ENCODE measurements around the gene PPP2R2C. TPM values are rescaled to one million over a fixed set of nuclear protein-coding genes. Genes with fewer than 3 reads are reported as not detected.

The PPP2R2C gene
- polyA plus RNA-seq, 1 donor from 2014 or later = 34.4 TPM

- H4K20me1 ChIP-seq (ENCODE audit: insufficient read depth) = no peaks in the 10 kb centered on the region
- TF ChIP-seq RAD21 (conservative IDR thresholded peaks at IDR 0.05) (no peak), POLR2AphosphoS5 (IDR thresholded peaks at IDR 0.05) (no peak), CTCF (IDR thresholded peaks at IDR 0.05; ENCODE audit: poor library complexity, severe bottlenecking) (no peak), EP300 (conservative IDR thresholded peaks at IDR 0.05; ENCODE audit: poor library complexity, severe bottlenecking) (no peak), MXI1 (conservative IDR thresholded peaks at IDR 0.05; ENCODE audit: poor library complexity, severe bottlenecking) (no peak), REST (IDR thresholded peaks at IDR 0.05; ENCODE audit: borderline replicate concordance) (no peak), EZH2 (IDR thresholded peaks at IDR 0.05; ENCODE audit: borderline replicate concordance, insufficient read depth, low read length, poor library complexity, severe bottlenecking) (no peak), SMC3 (conservative IDR thresholded peaks at IDR 0.05; ENCODE audit: poor library complexity) (no peak), TAF1 (IDR thresholded peaks at IDR 0.05; ENCODE audit: low read depth) (no peak)
- no peak overlapping the region for H3K9ac ChIP-seq (ENCODE audit: low read length)
- H2AFZ ChIP-seq (ENCODE audit: low read depth, low read length) = no peak overlapping the region
- H3K79me2 ChIP-seq (replicated peaks; ENCODE audit: insufficient read depth, low read length) = no peaks in the 10 kb centered on the region
- H3K27ac ChIP-seq (ENCODE audit: low read length) = no peak overlapping the region
- H3K27me3 ChIP-seq (ENCODE audit: insufficient read depth, low read depth, low read length) = no peaks in the 10 kb centered on the region
- H3K36me3 ChIP-seq (ENCODE audit: insufficient read depth, low read length) = no peaks in the 10 kb centered on the region
- H3K9me3 ChIP-seq (ENCODE audit: low read length) = no peaks in the 10 kb centered on the region
- no peaks in the 10 kb centered on the region for H3K9me2 ChIP-seq (ENCODE audit: insufficient read depth, low read length)
- H3K4me2 ChIP-seq (ENCODE audit: low read length) = no peak overlapping the region
- H3K4me3 ChIP-seq (ENCODE audit: low read length) = no peak overlapping the region
- no peaks in the 10 kb centered on the region for H3F3A ChIP-seq (ENCODE audit: insufficient read depth, low read length, poor library complexity, severe bottlenecking)
Measured at GRCh38 chr4:6293097-6293445, 179.3 kb downstream of the PPP2R2C start.

GRCh38 chr4:6292376-6293096, 179.9 kb downstream of the PPP2R2C start:
- H3K27ac ChIP-seq (ENCODE audit: low read length) = no peak overlapping the region
- no peaks in the 10 kb centered on the region for H3K9me2 ChIP-seq (ENCODE audit: insufficient read depth, low read length)
- no peaks in the 10 kb centered on the region for H3K9me3 ChIP-seq (ENCODE audit: low read length)
- H3K36me3 ChIP-seq (ENCODE audit: insufficient read depth, low read length) = no peaks in the 10 kb centered on the region
- H3K4me2 ChIP-seq (ENCODE audit: low read length) = no peak overlapping the region
- no peaks in the 10 kb centered on the region for H3K27me3 ChIP-seq (ENCODE audit: insufficient read depth, low read depth, low read length)
- H3F3A ChIP-seq (ENCODE audit: insufficient read depth, low read length, poor library complexity, severe bottlenecking) = no peaks in the 10 kb centered on the region
- H3K79me2 ChIP-seq (replicated peaks; ENCODE audit: insufficient read depth, low read length) = no peaks in the 10 kb centered on the region
- H4K20me1 ChIP-seq (ENCODE audit: insufficient read depth) = no peaks in the 10 kb centered on the region
- H2AFZ ChIP-seq (ENCODE audit: low read depth, low read length) = no peak overlapping the region
- H3K4me3 ChIP-seq (ENCODE audit: low read length) = no peak overlapping the region
- no peak overlapping the region for H3K9ac ChIP-seq (ENCODE audit: low read length)
- TF ChIP-seq POLR2AphosphoS5 (IDR thresholded peaks at IDR 0.05) = no peak
- no peak for TF ChIP-seq EZH2 (IDR thresholded peaks at IDR 0.05; ENCODE audit: borderline replicate concordance, insufficient read depth, low read length, poor library complexity, severe bottlenecking)
- TF ChIP-seq CTCF (IDR thresholded peaks at IDR 0.05; ENCODE audit: poor library complexity, severe bottlenecking) = no peak
- TF ChIP-seq REST (IDR thresholded peaks at IDR 0.05; ENCODE audit: borderline replicate concordance) = no peak
- TF ChIP-seq EP300 (conservative IDR thresholded peaks at IDR 0.05; ENCODE audit: poor library complexity, severe bottlenecking) = no peak
- no peak for TF ChIP-seq TAF1 (IDR thresholded peaks at IDR 0.05; ENCODE audit: low read depth)
- no peak for TF ChIP-seq RAD21 (conservative IDR thresholded peaks at IDR 0.05)
- TF ChIP-seq SMC3 (conservative IDR thresholded peaks at IDR 0.05; ENCODE audit: poor library complexity) = no peak
- TF ChIP-seq MXI1 (conservative IDR thresholded peaks at IDR 0.05; ENCODE audit: poor library complexity, severe bottlenecking) = no peak
